ENCODE results near the gene KCNIP4. TPM values are rescaled to one million over a fixed set of nuclear protein-coding genes. Genes with fewer than 3 reads are reported as not detected.

KCNIP4 gene
- total RNA-seq, 2 experiments from 2014 or later: not detected

DNA sequence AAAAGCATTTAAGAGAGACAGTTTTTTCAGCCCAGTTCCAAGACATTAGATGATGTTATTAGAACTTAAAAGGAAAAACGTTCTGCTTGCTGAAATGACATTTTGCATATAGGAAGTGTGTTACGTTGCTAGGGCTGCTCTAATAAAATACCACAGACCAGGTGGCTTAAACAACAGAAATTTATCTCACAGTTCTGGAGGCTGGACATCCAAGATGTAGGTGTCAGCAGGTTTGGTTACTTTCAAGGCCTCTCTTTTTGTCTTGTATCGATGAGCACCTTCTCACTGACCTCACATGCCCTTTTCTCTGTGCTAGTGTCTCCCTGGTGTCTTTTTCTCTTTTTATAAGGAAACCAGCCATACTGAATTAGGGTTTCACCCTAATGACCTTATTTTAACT lies 1043.6 kb downstream of the KCNIP4 start:
- POLR2A ChIA-PET: no interaction called here
- no peak overlapping the region for H3K4me3 Mint-ChIP-seq

DNA sequence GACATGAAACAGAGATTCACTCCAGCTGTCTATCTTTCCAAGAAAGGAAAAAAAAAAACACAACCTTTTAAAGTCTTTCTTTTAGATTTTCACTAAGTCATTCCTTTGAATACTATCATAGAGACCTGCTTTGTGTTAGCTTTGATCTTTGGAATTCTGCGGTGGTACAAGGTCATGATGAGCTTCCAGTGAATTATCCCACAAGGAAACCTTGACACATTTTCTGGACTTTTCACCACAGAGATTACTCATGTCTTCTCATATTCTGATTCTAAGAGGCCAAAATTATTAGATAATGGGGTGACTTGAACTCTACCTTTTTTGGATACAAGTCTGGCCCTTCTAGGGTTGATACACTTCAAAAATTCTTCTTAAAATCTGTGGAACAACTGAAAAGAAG lies 1046.7 kb downstream of the KCNIP4 start:
- Mint-ChIP-seq H3K27me3 (no peaks in the 10 kb centered on the region), H3K27ac (no peak overlapping the region), H3K4me1 (ENCODE audit: low read depth) (no peaks in the 10 kb centered on the region), H3K36me3 (no peaks in the 10 kb centered on the region), H3K4me3 (no peak overlapping the region), H3K9me3 (no peaks in the 10 kb centered on the region)
- no peak for DNase-seq
- ChIA-PET CTCF (no interaction called here), POLR2A (no interaction called here)
- intact Hi-C loops (cut with micrococcal nuclease): no loop called here

More for the DNA sequence above, 1043.6 kb downstream of the KCNIP4 start:
- CTCF ChIA-PET: no interaction called here
- no peaks in the 10 kb centered on the region for H3K36me3 Mint-ChIP-seq
- intact Hi-C loops (cut with micrococcal nuclease): no loop called here
- H3K27ac Mint-ChIP-seq: no peak overlapping the region
- no peaks in the 10 kb centered on the region for H3K4me1 Mint-ChIP-seq (ENCODE audit: low read depth)
- DNase-seq: no peak
- no peaks in the 10 kb centered on the region for H3K9me3 Mint-ChIP-seq
- no peaks in the 10 kb centered on the region for H3K27me3 Mint-ChIP-seq

DNA sequence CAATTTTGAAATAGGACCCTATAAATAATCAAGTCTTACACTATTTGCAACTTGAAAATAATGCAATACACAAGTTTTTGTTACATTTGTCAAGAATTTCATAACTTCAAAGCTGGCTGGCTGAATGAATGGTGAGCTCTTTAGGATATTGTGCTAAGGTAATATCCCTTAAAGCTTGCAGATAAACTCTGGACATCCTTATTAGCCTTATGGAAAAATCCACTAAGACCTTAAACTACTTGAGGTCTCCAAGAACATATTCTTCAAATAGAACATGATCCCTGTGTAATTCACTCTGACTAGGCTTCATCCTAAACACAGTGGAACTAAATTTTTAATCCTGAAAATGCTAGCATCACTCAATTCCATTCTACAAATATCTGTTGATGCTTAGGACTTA lies 1049.0 kb downstream of the KCNIP4 start:
- no peaks in the 10 kb centered on the region for H3K27me3 Mint-ChIP-seq
- DNase-seq: no peak
- H3K4me3 Mint-ChIP-seq: no peak overlapping the region
- H3K9me3 Mint-ChIP-seq: no peaks in the 10 kb centered on the region
- no peaks in the 10 kb centered on the region for H3K4me1 Mint-ChIP-seq (ENCODE audit: low read depth)
- intact Hi-C loops (cut with micrococcal nuclease): no loop called here
- POLR2A ChIA-PET: no interaction called here
- no peak overlapping the region for H3K27ac Mint-ChIP-seq
- CTCF ChIA-PET: no interaction called here
- no peaks in the 10 kb centered on the region for H3K36me3 Mint-ChIP-seq

DNA sequence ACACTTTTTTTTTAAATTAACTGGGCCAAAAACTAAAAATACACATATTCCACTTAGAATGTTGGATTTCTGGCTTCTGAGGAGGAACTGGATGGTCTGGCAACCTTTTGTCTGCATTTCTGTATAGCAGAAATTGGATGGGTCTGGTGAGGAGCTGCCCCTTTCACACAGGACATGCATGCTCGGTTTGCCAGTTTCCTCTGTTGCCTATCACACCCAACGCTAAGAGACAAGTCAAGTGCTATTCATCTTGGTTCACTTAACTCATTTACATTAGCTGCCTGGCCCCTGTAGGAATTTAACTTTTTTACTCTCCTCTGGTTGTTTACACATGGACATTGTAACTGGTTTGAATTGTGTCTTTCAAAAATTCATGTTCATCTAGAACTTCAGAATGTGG lies 1052.6 kb downstream of the KCNIP4 start:
- no peaks in the 10 kb centered on the region for H3K4me1 Mint-ChIP-seq (ENCODE audit: low read depth)
- no peak overlapping the region for H3K4me3 Mint-ChIP-seq
- H3K9me3 Mint-ChIP-seq: no peaks in the 10 kb centered on the region
- no peaks in the 10 kb centered on the region for H3K36me3 Mint-ChIP-seq
- H3K27me3 Mint-ChIP-seq: no peaks in the 10 kb centered on the region
- CTCF ChIA-PET: no interaction called here
- no peak for DNase-seq
- POLR2A ChIA-PET: no interaction called here
- intact Hi-C loops (cut with micrococcal nuclease): no loop called here
- H3K27ac Mint-ChIP-seq: no peak overlapping the region

DNA sequence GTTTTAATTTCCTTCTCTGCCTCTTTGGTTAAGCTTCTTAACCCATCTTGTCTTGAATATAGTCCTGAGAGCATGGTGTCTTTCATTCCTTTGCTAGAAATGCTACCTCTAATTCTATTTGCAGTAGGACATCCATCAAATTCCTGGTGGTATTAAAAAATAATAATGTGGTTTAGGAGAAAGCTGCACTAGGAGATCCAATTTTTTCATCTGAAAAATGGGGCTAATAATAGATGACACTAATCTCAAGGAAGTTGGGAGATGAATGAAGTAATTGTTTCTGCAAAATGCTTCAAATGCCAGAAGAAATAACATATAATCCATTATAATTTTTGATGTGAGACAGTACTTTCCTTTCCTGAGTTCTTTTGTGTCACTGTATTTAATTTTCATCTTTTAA lies 1053.4 kb downstream of the KCNIP4 start:
- intact Hi-C loops (cut with micrococcal nuclease): no loop called here
- no peak overlapping the region for H3K4me3 Mint-ChIP-seq
- no peaks in the 10 kb centered on the region for H3K27me3 Mint-ChIP-seq
- no peak for DNase-seq
- CTCF ChIA-PET: no interaction called here
- no peaks in the 10 kb centered on the region for H3K9me3 Mint-ChIP-seq
- POLR2A ChIA-PET: no interaction called here
- no peak overlapping the region for H3K27ac Mint-ChIP-seq
- no peaks in the 10 kb centered on the region for H3K36me3 Mint-ChIP-seq
- no peaks in the 10 kb centered on the region for H3K4me1 Mint-ChIP-seq (ENCODE audit: low read depth)

DNA sequence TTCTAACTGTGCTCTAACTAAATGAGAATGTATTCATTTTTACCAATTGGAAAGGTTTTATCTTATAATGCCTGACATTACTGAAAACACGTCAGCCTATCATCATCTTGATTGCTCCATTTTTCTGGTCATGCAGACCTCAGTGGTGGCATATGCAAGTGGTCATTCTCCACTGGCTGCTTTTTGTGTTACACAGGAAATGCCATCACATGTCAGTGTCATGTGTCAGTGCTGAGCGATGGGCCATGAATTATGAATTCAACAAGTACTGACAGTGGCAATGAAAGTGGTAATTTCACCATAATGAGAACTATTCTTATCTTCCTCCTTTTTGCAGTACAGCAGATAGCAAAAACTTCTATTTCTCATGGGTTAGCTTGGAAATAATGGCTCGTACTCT lies 1057.8 kb downstream of the KCNIP4 start:
- no peak overlapping the region for H3K4me3 Mint-ChIP-seq
- H3K27ac Mint-ChIP-seq: no peak overlapping the region
- H3K9me3 Mint-ChIP-seq: no peaks in the 10 kb centered on the region
- H3K4me1 Mint-ChIP-seq (ENCODE audit: low read depth): no peaks in the 10 kb centered on the region
- CTCF ChIA-PET: no interaction called here
- H3K27me3 Mint-ChIP-seq: no peaks in the 10 kb centered on the region
- intact Hi-C loops (cut with micrococcal nuclease): no loop called here
- POLR2A ChIA-PET: no interaction called here
- H3K36me3 Mint-ChIP-seq: no peaks in the 10 kb centered on the region
- no peak for DNase-seq

DNA sequence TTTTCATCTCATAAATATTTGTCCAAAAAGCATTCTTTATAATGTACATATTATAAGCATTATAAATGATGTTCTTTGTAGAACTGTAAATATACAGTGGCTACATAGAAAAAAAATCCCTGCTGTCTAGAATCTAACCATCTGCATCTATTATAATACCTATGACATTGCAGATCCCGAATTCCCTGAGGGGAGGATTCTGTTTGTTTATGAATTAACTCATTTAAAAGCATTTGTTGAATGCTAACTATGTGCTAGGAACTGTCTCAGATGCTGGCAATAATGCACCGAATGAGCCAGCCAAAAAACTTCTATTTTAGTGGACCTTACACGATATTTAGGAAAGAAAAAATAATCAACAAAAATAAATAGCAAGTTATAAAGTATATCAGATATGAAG lies 1058.7 kb downstream of the KCNIP4 start:
- Mint-ChIP-seq H3K4me1 (ENCODE audit: low read depth) (no peaks in the 10 kb centered on the region), H3K9me3 (no peaks in the 10 kb centered on the region)

DNA sequence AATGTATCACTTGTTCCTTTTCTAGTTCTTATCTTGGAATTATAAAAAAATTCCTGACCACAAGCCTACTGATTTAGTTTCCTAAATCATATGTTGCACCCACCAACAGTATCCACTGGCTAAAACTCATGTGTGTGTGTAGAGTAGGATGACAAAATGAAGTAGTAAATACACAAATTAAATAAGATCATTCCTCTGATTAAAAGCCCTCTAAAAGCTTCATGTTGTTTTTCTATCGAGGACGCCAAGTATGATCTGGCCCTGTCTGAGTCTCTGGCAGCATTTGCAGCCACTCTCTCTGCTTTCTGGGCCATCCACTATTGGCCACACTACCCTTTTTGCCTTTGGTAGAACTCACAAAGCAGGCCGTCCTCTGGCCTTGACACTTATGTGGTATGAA lies 1064.9 kb downstream of the KCNIP4 start:
- Mint-ChIP-seq H3K4me1 (ENCODE audit: low read depth) (no peaks in the 10 kb centered on the region), H3K27ac (no peak overlapping the region), H3K36me3 (no peaks in the 10 kb centered on the region), H3K4me3 (no peak overlapping the region), H3K9me3 (no peaks in the 10 kb centered on the region), H3K27me3 (no peaks in the 10 kb centered on the region)
- CTCF ChIA-PET: no interaction called here
- POLR2A ChIA-PET: no interaction called here
- intact Hi-C loops (cut with micrococcal nuclease): no loop called here
- DNase-seq: no peak

More for the DNA sequence above, 1058.7 kb downstream of the KCNIP4 start:
- no peak overlapping the region for H3K4me3 Mint-ChIP-seq
- H3K27ac Mint-ChIP-seq: no peak overlapping the region
- no peaks in the 10 kb centered on the region for H3K36me3 Mint-ChIP-seq
- intact Hi-C loops (cut with micrococcal nuclease): no loop called here
- CTCF ChIA-PET: no interaction called here
- no peak for DNase-seq
- H3K27me3 Mint-ChIP-seq: no peaks in the 10 kb centered on the region
- POLR2A ChIA-PET: no interaction called here

DNA sequence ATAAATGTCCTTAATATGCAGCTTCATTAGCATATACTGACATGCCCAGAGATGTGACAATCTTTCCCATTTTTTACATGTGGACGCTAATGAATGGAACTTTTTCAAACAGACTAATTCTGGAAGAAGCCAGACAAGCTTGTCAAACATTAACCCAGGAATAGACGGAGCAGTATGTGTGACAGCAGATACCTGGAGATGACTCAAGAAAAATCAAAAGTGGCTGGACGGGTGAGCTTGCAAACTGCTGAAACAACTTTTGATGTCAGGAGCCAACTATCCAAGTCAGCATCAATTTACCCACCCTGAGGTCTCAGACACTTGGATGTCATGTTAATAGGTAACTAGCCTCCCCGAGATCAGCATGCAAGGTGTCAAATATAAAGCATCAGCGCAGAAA lies 1065.3 kb downstream of the KCNIP4 start:
- Mint-ChIP-seq H3K4me1 (ENCODE audit: low read depth) (no peaks in the 10 kb centered on the region), H3K36me3 (no peaks in the 10 kb centered on the region), H3K27me3 (no peaks in the 10 kb centered on the region), H3K9me3 (no peaks in the 10 kb centered on the region), H3K4me3 (no peak overlapping the region), H3K27ac (no peak overlapping the region)
- intact Hi-C loops (cut with micrococcal nuclease): no loop called here
- no peak for DNase-seq
- CTCF ChIA-PET: no interaction called here
- POLR2A ChIA-PET: no interaction called here

DNA sequence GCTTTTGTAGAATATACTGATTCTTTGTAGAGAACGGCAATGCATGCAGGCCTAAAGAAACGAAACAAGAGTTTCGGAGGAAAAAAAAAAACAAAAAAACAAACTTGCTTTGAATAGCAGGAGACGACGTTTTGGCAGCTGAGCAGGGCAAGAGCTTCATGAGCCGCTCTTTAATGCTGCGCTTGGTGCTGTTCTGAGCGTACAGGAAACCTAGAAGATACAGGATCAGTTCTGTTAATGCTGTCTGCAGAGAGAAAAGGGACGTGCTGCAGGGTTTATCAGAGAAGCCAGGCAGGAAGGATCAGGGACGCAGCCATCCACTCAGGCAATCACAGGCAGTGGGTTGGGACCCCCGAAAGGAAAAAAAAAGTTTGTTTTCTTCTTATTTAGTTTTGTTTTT lies 1066.1 kb downstream of the KCNIP4 start:
- Mint-ChIP-seq H3K27me3 (no peaks in the 10 kb centered on the region), H3K36me3 (no peaks in the 10 kb centered on the region), H3K4me3 (no peak overlapping the region), H3K27ac (no peak overlapping the region), H3K4me1 (ENCODE audit: low read depth) (no peaks in the 10 kb centered on the region), H3K9me3 (no peaks in the 10 kb centered on the region)
- POLR2A ChIA-PET: no interaction called here
- CTCF ChIA-PET: no interaction called here
- DNase-seq: no peak
- intact Hi-C loops (cut with micrococcal nuclease): no loop called here

DNA sequence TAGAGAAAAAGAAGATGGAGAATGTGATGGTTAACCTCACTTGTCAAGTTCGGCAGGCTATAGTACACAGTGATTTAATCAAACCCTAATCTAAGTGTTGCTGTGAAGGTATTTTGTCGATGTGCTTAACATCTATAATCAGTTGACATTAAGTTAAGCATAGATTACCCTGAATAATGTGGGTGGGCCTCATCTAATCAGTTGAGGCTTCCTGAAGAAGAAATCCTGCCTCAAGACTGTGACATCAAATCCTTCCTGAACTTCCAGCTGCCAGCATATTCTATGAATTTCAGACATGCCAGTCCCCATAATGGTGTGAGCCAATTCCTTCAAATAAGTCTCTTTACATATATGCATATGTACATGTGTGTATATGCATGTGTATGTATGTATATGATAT lies 1066.9 kb downstream of the KCNIP4 start:
- DNase-seq: no peak
- Mint-ChIP-seq H3K36me3 (no peaks in the 10 kb centered on the region), H3K27me3 (no peaks in the 10 kb centered on the region), H3K4me1 (ENCODE audit: low read depth) (no peaks in the 10 kb centered on the region), H3K27ac (no peak overlapping the region), H3K9me3 (no peaks in the 10 kb centered on the region), H3K4me3 (no peak overlapping the region)
- intact Hi-C loops (cut with micrococcal nuclease): no loop called here
- ChIA-PET POLR2A (no interaction called here), CTCF (no interaction called here)

DNA sequence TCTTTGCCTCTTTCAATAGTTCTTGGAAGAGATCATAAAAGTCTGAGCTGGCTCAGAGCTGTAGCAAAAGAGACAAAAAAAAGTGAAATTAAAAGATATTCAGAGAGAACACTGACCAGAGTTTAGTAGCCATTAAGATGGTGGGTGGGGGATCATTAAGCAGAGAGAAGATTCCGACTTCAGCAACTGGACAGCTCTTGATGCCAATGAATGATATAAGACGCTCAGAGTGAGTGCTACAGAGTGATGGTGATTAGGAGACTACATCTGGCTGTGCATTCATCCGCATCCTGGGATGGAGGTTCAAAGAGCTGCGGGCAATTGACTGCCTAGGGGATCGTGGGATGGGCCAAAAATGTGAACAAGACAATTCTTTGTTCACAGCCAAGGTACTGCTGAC lies 1069.8 kb downstream of the KCNIP4 start:
- Mint-ChIP-seq H3K4me1 (ENCODE audit: low read depth) (no peaks in the 10 kb centered on the region), H3K27ac (no peak overlapping the region)
- CTCF ChIA-PET: no interaction called here

DNA sequence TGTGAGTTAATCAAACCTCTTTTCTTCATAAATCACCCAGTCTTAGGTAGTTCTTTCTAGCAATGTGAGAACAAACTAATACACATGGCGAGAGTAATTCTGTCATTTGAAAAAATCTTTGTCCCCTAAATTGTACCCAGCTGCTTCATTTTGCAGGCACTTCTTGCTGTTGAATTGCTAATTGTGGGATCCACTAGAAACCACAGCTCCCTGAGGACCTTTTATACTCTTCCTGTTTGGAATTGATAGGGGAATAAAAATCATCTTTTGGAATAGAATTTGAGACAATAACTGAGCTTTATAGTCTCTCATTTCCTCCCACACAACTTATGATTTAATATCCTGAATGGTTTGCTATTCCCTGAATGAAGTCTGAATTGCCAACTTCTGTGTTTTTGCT lies 1078.1 kb downstream of the KCNIP4 start:
- Mint-ChIP-seq H3K9me3 (no peaks in the 10 kb centered on the region), H3K27me3 (no peaks in the 10 kb centered on the region), H3K4me1 (ENCODE audit: low read depth) (peaks cover 2% of the 10 kb centered on the region), H3K4me3 (no peak overlapping the region), H3K36me3 (no peaks in the 10 kb centered on the region), H3K27ac (no peak overlapping the region)
- no peak for DNase-seq
- ChIA-PET POLR2A (no interaction called here), CTCF (no interaction called here)
- intact Hi-C loops (cut with micrococcal nuclease): no loop called here

More for the DNA sequence above, 1069.8 kb downstream of the KCNIP4 start:
- POLR2A ChIA-PET: no interaction called here
- Mint-ChIP-seq H3K27me3 (no peaks in the 10 kb centered on the region), H3K36me3 (no peaks in the 10 kb centered on the region), H3K4me3 (no peak overlapping the region), H3K9me3 (no peaks in the 10 kb centered on the region)
- DNase-seq: no peak
- intact Hi-C loops (cut with micrococcal nuclease): no loop called here

DNA sequence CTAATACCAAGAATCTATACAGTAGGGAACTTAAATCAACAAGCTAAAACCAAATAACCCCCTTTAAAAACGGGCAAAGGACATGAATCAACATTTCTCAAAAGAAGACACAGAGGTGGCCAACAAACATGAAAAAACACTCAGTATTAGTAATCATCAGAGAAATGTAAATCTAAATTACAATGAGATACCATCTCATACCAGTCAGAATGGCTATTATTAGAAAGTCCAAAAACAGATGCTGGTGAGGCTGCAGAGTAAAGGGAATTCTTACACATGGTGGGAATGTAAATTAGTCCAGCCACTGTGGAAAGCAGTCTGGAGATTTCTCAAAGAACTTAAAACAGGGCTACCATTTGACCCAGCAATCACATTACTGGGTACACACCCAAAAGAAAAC lies 1080.5 kb downstream of the KCNIP4 start:
- CTCF ChIA-PET: no interaction called here
- POLR2A ChIA-PET: no interaction called here
- no peak overlapping the region for H3K27ac Mint-ChIP-seq
- intact Hi-C loops (cut with micrococcal nuclease): no loop called here
- no peak overlapping the region for H3K4me3 Mint-ChIP-seq
- peaks cover 2% of the 10 kb centered on the region for H3K4me1 Mint-ChIP-seq (ENCODE audit: low read depth)
- H3K27me3 Mint-ChIP-seq: no peaks in the 10 kb centered on the region
- H3K36me3 Mint-ChIP-seq: no peaks in the 10 kb centered on the region
- DNase-seq: no peak
- no peaks in the 10 kb centered on the region for H3K9me3 Mint-ChIP-seq

Data from activated CD4-positive, alpha-beta memory T cell treated with anti-CD3 and anti-CD28 coated beads for 36 hours (primary cell).